ENCODE data around the gene ZSCAN5A. TPM values are rescaled to one million over a fixed set of nuclear protein-coding genes. Genes with fewer than 3 reads are reported as not detected.

ZSCAN5A gene
- total and polyA plus RNA-seq, 3 experiments from 2014 or later, result 10.4 to 11.6 (median 11.2) TPM

GRCh38 chr19:56174550-56174949, 140.1 kb downstream of the ZSCAN5A start:
- peaks cover 6 to 16% of the 10 kb centered on the region in 2 donors for H3K27me3 Mint-ChIP-seq
- H3K4me1 Mint-ChIP-seq, result peaks cover 0 to 3% (median 2%) of the 10 kb centered on the region in 3 donors
- Histone ChIP-seq H3K27ac (ENCODE audit: low read depth, low read length) (no peak overlapping the region), H3K36me3 (ENCODE audit: insufficient read depth, low read length) (no peaks in the 10 kb centered on the region), H3K4me1 (ENCODE audit: insufficient read depth, low read length) (no peaks in the 10 kb centered on the region), H3K4me3 (ENCODE audit: low read length) (no peak overlapping the region), H3K27me3 (ENCODE audit: insufficient read depth, low read length, poor library complexity, severe bottlenecking) (no peaks in the 10 kb centered on the region), H3K9me3 (ENCODE audit: low read length) (no peaks in the 10 kb centered on the region)
- DNase-seq, result no peak
- no peak overlapping the region for H3K4me3 Mint-ChIP-seq
- no peaks in the 10 kb centered on the region for H3K9me3 Mint-ChIP-seq
- CTCF ChIA-PET, result no interaction called here
- H3K36me3 Mint-ChIP-seq, result no peaks in the 10 kb centered on the region
- POLR2A ChIA-PET, result no interaction called here
- no peak overlapping the region for H3K27ac Mint-ChIP-seq

- Histone ChIP-seq H3K4me1 (ENCODE audit: insufficient read depth, low read length) (no peaks in the 10 kb centered on the region), H3K36me3 (ENCODE audit: insufficient read depth, low read length) (no peaks in the 10 kb centered on the region), H3K27ac (ENCODE audit: low read depth, low read length) (no peak overlapping the region), H3K4me3 (ENCODE audit: low read length) (no peak overlapping the region), H3K9me3 (ENCODE audit: low read length) (no peaks in the 10 kb centered on the region), H3K27me3 (ENCODE audit: insufficient read depth, low read length, poor library complexity, severe bottlenecking) (no peaks in the 10 kb centered on the region)
- H3K9me3 Mint-ChIP-seq, result no peaks in the 10 kb centered on the region
- H3K4me3 Mint-ChIP-seq, result no peak overlapping the region
- ChIA-PET POLR2A (no interaction called here), CTCF (interaction anchor here (1.0 to 2.7 kb wide), 3 partner anchors 95 to 108 kb away, joined by 3 to 9 read pairs (median 4); no protein-coding TSS in a partner anchor)
- no peak for DNase-seq
- peaks cover 6 to 16% of the 10 kb centered on the region in 2 donors for H3K27me3 Mint-ChIP-seq
- H3K4me1 Mint-ChIP-seq, result peaks cover 0 to 3% (median 2%) of the 10 kb centered on the region in 3 donors
- no peak overlapping the region for H3K27ac Mint-ChIP-seq
- no peaks in the 10 kb centered on the region for H3K36me3 Mint-ChIP-seq
Measured at GRCh38 chr19:56174086-56174485, 140.6 kb downstream of the ZSCAN5A start.

Other genes starting within 250 kb of the ZSCAN5A start
- 10 to 100 TPM; 34.7 to 38.7 TPM for gene ZNF787, start 193.5 kb downstream of the ZSCAN5A start, total RNA-seq
- 2.8 TPM for gene ZNF787, start 193.5 kb downstream of the ZSCAN5A start, polyA plus RNA-seq
- gene ZNF444, start 173.6 kb downstream of the ZSCAN5A start, total RNA-seq, result 10 to 100 TPM; 24.9 to 26.7 TPM
- gene ZNF444, start 173.6 kb downstream of the ZSCAN5A start, polyA plus RNA-seq, result 19.7 TPM
- not detected for gene GALP, start 138.8 kb downstream of the ZSCAN5A start, total RNA-seq
- not detected for gene GALP, start 138.8 kb downstream of the ZSCAN5A start, polyA plus RNA-seq
- not detected for gene ZSCAN5B, start 117.1 kb downstream of the ZSCAN5A start, total RNA-seq
- gene ZSCAN5B, start 117.1 kb downstream of the ZSCAN5A start, polyA plus RNA-seq, result not detected
- gene ZSCAN5C, start 112.6 kb downstream of the ZSCAN5A start, total RNA-seq, result not detected
- gene ZSCAN5C, start 112.6 kb downstream of the ZSCAN5A start, polyA plus RNA-seq, result not detected
- gene EDDM13, start 42.1 kb downstream of the ZSCAN5A start, total RNA-seq, result under 1 TPM; 0.59 to 0.64 TPM
- gene EDDM13, start 42.1 kb downstream of the ZSCAN5A start, polyA plus RNA-seq, result 1.8 TPM
- 1 to 10 TPM; 2.1 to 2.6 TPM for gene ZNF582, start 78.7 kb upstream of the ZSCAN5A start, total RNA-seq
- 9.0 TPM for gene ZNF582, start 78.7 kb upstream of the ZSCAN5A start, polyA plus RNA-seq
- 1 to 10 TPM; 5.3 to 5.9 TPM for gene ZNF583, start 89.5 kb upstream of the ZSCAN5A start, total RNA-seq
- gene ZNF583, start 89.5 kb upstream of the ZSCAN5A start, polyA plus RNA-seq, result 14.1 TPM
- gene ZNF667, start 162.5 kb upstream of the ZSCAN5A start, total RNA-seq, result under 1 TPM; 0.35 to 0.74 TPM
- 0.54 TPM for gene ZNF667, start 162.5 kb upstream of the ZSCAN5A start, polyA plus RNA-seq
- 1 to 10 TPM in 1 of 2 experiments, under 1 TPM in 1; 0.95 to 1.1 TPM for gene ZNF471, start 193.0 kb upstream of the ZSCAN5A start, total RNA-seq
- gene ZNF471, start 193.0 kb upstream of the ZSCAN5A start, polyA plus RNA-seq, result 0.09 TPM
- 1 to 10 TPM; 3.1 to 3.4 TPM for gene ZFP28, start 224.1 kb upstream of the ZSCAN5A start, total RNA-seq
- gene ZFP28, start 224.1 kb upstream of the ZSCAN5A start, polyA plus RNA-seq, result 2.7 TPM

Data from CD8-positive, alpha-beta memory T cell (primary cell).